Measurements from ENCODE around the gene KCND3.

Gene KCND3

DNA sequence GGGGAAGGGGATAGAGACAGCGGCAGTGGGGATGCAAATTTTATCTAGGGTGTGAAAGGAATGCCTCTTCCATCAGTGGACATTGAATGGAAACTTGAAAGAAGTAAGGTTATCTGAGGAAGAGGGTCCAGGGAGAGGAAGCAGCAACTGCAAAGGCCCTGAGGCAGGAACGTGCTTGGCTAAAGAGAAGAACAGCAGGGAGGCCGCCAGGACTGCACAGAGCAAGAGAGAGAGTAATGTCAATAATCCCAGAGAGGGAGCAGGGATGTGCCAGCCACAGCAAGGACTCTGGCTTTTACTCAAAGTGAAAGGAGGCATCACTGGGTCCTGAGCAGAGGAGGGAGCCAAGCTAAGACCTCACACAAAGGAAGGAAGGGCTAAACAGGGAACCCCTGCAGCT lies 50.9 kb downstream of the KCND3 start:
- H3K36me3 ChIP-seq: no peaks in the 10 kb centered on the region
- H3K4me3 ChIP-seq: no peak overlapping the region
- no peak overlapping the region for H3K27ac ChIP-seq
- H3K9me3 ChIP-seq (replicated peaks in 1 of 11): no peaks in the 10 kb centered on the region
- H3K9ac ChIP-seq: no peak overlapping the region
- H3K27me3 ChIP-seq: no peaks in the 10 kb centered on the region
- peaks cover 0 to 19% (median 5%) of the 10 kb centered on the region in 10 experiments; a peak in 7 of 20 replicates for H3K4me1 ChIP-seq
- no peak for TF ChIP-seq Cebpa-rat (IDR thresholded peaks at IDR 0.05)
- no peaks in the 10 kb centered on the region for H4K20me1 ChIP-seq
- H3K4me2 ChIP-seq: no peak overlapping the region

GRCh38 chr1:111938123-111938522 lies 51.3 kb downstream of the KCND3 start:
- Histone ChIP-seq H3K4me3 (no peak overlapping the region), H4K20me1 (no peaks in the 10 kb centered on the region), H3K4me2 (no peak overlapping the region), H3K9me3 (replicated peaks in 1 of 11) (no peaks in the 10 kb centered on the region), H3K36me3 (no peaks in the 10 kb centered on the region), H3K4me1 (peaks cover 0 to 19% (median 5%) of the 10 kb centered on the region in 10 experiments; a peak in 7 of 20 replicates), H3K27me3 (no peaks in the 10 kb centered on the region), H3K9ac (no peak overlapping the region), H3K27ac (no peak overlapping the region)
- TF ChIP-seq Cebpa-rat (IDR thresholded peaks at IDR 0.05): no peak

GRCh38 chr1:111937147-111937725 lies 52.2 kb downstream of the KCND3 start:
- H3K4me1 ChIP-seq: peaks cover 0 to 15% (median 5%) of the 10 kb centered on the region in 10 experiments; a peak in 7 of 20 replicates
- H3K27ac ChIP-seq: no peak overlapping the region
- H3K4me2 ChIP-seq: peak overlapping the region in 3 of 11 experiments; percentile 7 to 24 (median 14); a peak in 3 of 22 replicates
- no peak overlapping the region for H3K9ac ChIP-seq
- H3K36me3 ChIP-seq: no peaks in the 10 kb centered on the region
- no peaks in the 10 kb centered on the region for H3K9me3 ChIP-seq (replicated peaks in 1 of 11)
- TF ChIP-seq Cebpa-rat (IDR thresholded peaks at IDR 0.05): no peak
- no peaks in the 10 kb centered on the region for H3K27me3 ChIP-seq
- H3K4me3 ChIP-seq: no peak overlapping the region
- H4K20me1 ChIP-seq: no peaks in the 10 kb centered on the region

DNA sequence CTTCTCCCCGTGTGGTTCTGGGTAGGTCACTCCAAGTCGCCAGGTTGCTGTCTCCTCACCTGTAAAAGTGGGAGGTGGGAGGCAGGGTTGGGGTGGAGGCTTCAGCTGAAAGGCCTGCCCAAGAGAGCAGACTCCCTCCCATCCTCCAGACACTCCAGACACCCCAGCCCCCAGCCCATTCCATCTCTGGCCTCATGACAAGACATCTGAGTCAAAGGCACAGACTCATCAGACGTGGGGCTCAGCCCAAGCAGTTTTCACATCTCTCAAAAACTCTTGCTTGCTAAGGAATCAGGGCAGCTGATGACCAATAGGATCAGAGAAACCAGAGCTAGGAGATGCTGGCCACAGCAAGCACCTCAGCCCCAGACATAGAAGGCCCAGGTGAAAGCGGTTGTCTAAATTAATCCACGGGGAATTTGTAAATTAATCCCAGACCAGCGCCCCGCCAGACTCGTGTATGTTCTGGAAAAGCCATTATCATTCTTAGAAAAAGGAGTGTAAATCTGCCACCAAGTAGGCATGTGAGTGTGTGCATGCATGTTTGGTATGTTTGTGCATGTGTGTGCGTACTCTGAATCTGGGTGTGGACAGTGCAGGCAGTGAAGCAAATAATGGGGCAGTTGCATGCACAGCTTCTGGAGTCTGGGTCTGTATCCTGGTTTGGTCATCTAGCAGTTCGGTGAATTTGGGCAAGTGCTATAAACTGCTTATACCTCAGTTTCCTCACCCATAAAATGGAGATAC lies 55.2 kb downstream of the KCND3 start:
- no peaks in the 10 kb centered on the region for H3K27me3 ChIP-seq
- no peak overlapping the region for H3K27ac ChIP-seq

DNA sequence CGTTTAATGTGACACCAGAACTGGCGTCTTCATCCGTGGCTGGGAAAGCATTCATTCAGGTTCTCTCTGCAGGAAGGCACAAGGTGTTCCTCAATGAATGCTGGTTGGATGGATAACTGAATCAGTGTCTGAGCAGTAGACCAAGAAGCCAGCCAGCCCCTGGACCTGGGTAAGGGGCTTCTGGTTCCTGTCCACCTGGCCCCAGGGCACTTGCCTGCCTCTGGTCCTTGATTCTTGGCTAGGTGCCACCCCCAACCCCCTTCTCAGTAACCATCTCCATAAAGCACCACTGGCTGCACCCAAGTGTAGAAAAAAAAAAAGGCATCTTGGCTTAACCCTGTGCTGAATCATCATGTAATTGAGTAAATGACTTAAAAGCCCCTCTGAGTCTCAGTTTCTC lies 59.1 kb downstream of the KCND3 start:
- Histone ChIP-seq H3K4me2 (no peak overlapping the region), H3K36me3 (no peaks in the 10 kb centered on the region), H3K9me3 (replicated peaks in 1 of 11) (no peaks in the 10 kb centered on the region), H4K20me1 (no peaks in the 10 kb centered on the region), H3K9ac (no peak overlapping the region), H3K4me3 (no peak overlapping the region), H3K27me3 (no peaks in the 10 kb centered on the region), H3K4me1 (no peaks in the 10 kb centered on the region), H3K27ac (no peak overlapping the region)
- TF ChIP-seq Cebpa-rat (IDR thresholded peaks at IDR 0.05): no peak

More for the DNA sequence above, 55.2 kb downstream of the KCND3 start:
- H3K4me2 ChIP-seq: no peak overlapping the region
- no peaks in the 10 kb centered on the region for H3K9me3 ChIP-seq (replicated peaks in 1 of 11)
- no peak overlapping the region for H3K4me3 ChIP-seq
- no peaks in the 10 kb centered on the region for H4K20me1 ChIP-seq
- H3K36me3 ChIP-seq: no peaks in the 10 kb centered on the region
- peaks cover 0 to 15% (median 5%) of the 10 kb centered on the region in 10 experiments; a peak in 7 of 20 replicates for H3K4me1 ChIP-seq
- H3K9ac ChIP-seq: no peak overlapping the region
- TF ChIP-seq Cebpa-rat (IDR thresholded peaks at IDR 0.05): no peak

- no peak for TF ChIP-seq Cebpa-rat (IDR thresholded peaks at IDR 0.05)
- Histone ChIP-seq H3K9me3 (replicated peaks in 1 of 11) (no peaks in the 10 kb centered on the region), H3K4me2 (no peak overlapping the region), H3K36me3 (no peaks in the 10 kb centered on the region), H3K27me3 (no peaks in the 10 kb centered on the region), H3K9ac (no peak overlapping the region), H3K4me3 (no peak overlapping the region), H4K20me1 (no peaks in the 10 kb centered on the region), H3K27ac (no peak overlapping the region), H3K4me1 (no peaks in the 10 kb centered on the region)
These were observed 60.9 kb downstream of the KCND3 start for GRCh38 chr1:111928531-111928930.

DNA sequence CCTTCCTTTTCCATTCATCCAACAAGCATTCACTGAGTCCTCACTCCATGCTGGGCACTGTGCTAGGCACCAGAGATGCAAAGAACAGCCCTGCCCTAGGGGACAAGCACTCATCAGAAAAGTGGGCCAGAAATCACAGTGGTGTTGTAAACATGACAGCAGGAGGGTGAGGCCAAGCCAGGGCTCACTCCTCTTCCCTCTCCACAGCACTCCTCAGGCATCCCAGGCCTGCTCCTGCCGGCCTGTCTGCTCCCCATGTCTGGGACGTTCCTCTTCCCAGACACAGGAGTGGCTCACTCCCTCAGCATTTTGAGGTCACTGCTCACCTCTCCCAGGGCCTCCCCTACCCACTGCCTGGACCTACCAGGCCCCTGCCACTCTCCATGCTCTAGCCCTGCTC lies 61.8 kb downstream of the KCND3 start:
- no peaks in the 10 kb centered on the region for H3K36me3 ChIP-seq
- H4K20me1 ChIP-seq: no peaks in the 10 kb centered on the region
- H3K9ac ChIP-seq: no peak overlapping the region
- H3K27me3 ChIP-seq: no peaks in the 10 kb centered on the region
- no peak overlapping the region for H3K4me2 ChIP-seq
- TF ChIP-seq Cebpa-rat (IDR thresholded peaks at IDR 0.05): no peak
- H3K9me3 ChIP-seq (replicated peaks in 1 of 11): no peaks in the 10 kb centered on the region
- H3K4me3 ChIP-seq: no peak overlapping the region
- no peaks in the 10 kb centered on the region for H3K4me1 ChIP-seq
- no peak overlapping the region for H3K27ac ChIP-seq

DNA sequence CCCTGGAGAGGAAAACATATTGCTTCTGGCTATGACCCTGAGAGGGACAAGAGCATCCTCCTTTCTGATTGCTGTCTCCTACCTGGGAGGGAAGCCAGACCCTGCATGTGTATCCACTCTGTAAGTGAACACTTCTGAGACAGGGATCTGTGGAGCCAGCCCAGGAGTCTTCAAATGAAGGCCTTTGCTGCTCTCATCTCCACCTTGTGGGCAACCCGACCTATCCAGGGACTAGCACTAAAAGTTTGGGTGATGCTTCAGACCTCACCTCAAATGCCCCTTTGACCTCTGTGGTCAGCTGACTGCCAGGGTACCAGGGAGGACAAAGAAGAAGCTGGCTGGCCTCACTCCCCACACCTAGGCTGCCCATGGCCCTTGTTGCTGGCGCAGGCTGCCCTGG lies 64.7 kb downstream of the KCND3 start:
- no peak for TF ChIP-seq Cebpa-rat (IDR thresholded peaks at IDR 0.05)

GRCh38 chr1:111923766-111924165 lies 65.7 kb downstream of the KCND3 start:
- H3K4me1 ChIP-seq: peaks cover 8 to 14% (median 10%) of the 10 kb centered on the region in 10 experiments; a peak in 18 of 20 replicates
- no peaks in the 10 kb centered on the region for H4K20me1 ChIP-seq
- H3K4me3 ChIP-seq: no peak overlapping the region
- no peaks in the 10 kb centered on the region for H3K36me3 ChIP-seq
- H3K4me2 ChIP-seq: no peak overlapping the region
- no peaks in the 10 kb centered on the region for H3K27me3 ChIP-seq
- H3K9ac ChIP-seq: no peak overlapping the region
- H3K27ac ChIP-seq: no peak overlapping the region
- TF ChIP-seq Cebpa-rat (IDR thresholded peaks at IDR 0.05): no peak
- H3K9me3 ChIP-seq (replicated peaks in 1 of 11): no peaks in the 10 kb centered on the region

More for the DNA sequence above, 64.7 kb downstream of the KCND3 start:
- Histone ChIP-seq H3K27me3 (no peaks in the 10 kb centered on the region), H3K36me3 (no peaks in the 10 kb centered on the region), H3K4me1 (peaks cover 8 to 11% (median 9%) of the 10 kb centered on the region in 10 experiments; a peak in 18 of 20 replicates), H3K4me3 (no peak overlapping the region), H3K9ac (no peak overlapping the region), H3K9me3 (replicated peaks in 1 of 11) (no peaks in the 10 kb centered on the region), H3K4me2 (no peak overlapping the region), H3K27ac (no peak overlapping the region), H4K20me1 (no peaks in the 10 kb centered on the region)

GRCh38 chr1:111921948-111922347 lies 67.5 kb downstream of the KCND3 start:
- Histone ChIP-seq H3K4me3 (no peak overlapping the region), H3K4me1 (peaks cover 8 to 14% (median 10%) of the 10 kb centered on the region in 10 experiments; a peak in 18 of 20 replicates), H3K36me3 (no peaks in the 10 kb centered on the region), H3K9ac (no peak overlapping the region), H3K9me3 (replicated peaks in 1 of 11) (no peaks in the 10 kb centered on the region), H3K4me2 (no peak overlapping the region), H4K20me1 (no peaks in the 10 kb centered on the region), H3K27me3 (no peaks in the 10 kb centered on the region), H3K27ac (no peak overlapping the region)
- no peak for TF ChIP-seq Cebpa-rat (IDR thresholded peaks at IDR 0.05)
